Upper lobe of right lung (tissue), 1 donor: ENCODE measurements around the gene ZNF319. TPM values are rescaled to one million over a fixed set of nuclear protein-coding genes. Genes with fewer than 3 reads are reported as not detected.
A peak's percentile ranks its signal among the peaks of the same experiment; 100 is the strongest.

Experiments used
- ATAC-seq: fragments of 200-7000 bp; cut with Tn5 transposase; one replicate; pipeline ENCODE4 v1.9.1; 2020; ENCODE audit warnings: mild to moderate bottlenecking, moderate library complexity
- DNase-seq: peaks from one replicate; pipeline ENCODE4 v3.0.0-alpha.2; 2020
- H3K27ac ChIP-seq: fragments of 200-600 bp; one replicate; pipeline ENCODE4 v1.8.0; 2022
- H3K27me3 ChIP-seq: fragments of 200-600 bp; one replicate; pipeline ENCODE4 v1.8.0; 2022; ENCODE audit warnings: mild to moderate bottlenecking
- H3K36me3 ChIP-seq: fragments of 200-600 bp; one replicate; pipeline ENCODE4 v1.8.0; 2022
- H3K4me1 ChIP-seq: fragments of 200-600 bp; one replicate; pipeline ENCODE4 v1.8.0; 2022
- H3K4me3 ChIP-seq: fragments of 200-600 bp; one replicate; pipeline ENCODE4 v1.8.0; 2022; ENCODE audit warnings: mild to moderate bottlenecking
- H3K9me3 ChIP-seq: fragments of 200-600 bp; one replicate; pipeline ENCODE4 v1.8.0; 2022
- CTCF ChIP-seq: fragments of 200-600 bp; IDR thresholded peaks from one replicate; pipeline ENCODE4 v1.8.0; 2022; ENCODE audit warnings: antibody characterized with exemption
- intact Hi-C: fragments of 100-400 bp; cut with DNase I; formaldehyde crosslinking; loops from one replicate; pipeline ENCODE4 v1.11.0; 2022
- total RNA-seq: library from RNA; stranded (reverse); fragmentation: NEBNext Ultra II Directional; extraction: Animal tissue kit (Norgen Biotek cat#: 25700); gene quantifications from one replicate; pipeline ENCODE4 v1.2.1, GENCODE V29; 2021
- donor health status: DM: no; HTN: yes; CAD: no; lungs with severe emphysema.

Gene ZNF319
- total RNA-seq, 1 donor from 2014 or later = 10.6 TPM

GRCh38 chr16:58042886-58043515, 42.5 kb upstream of the ZNF319 start:
- TF ChIP-seq CTCF = no peak

GRCh38 chr16:58042001-58042885, 41.8 kb upstream of the ZNF319 start:
- H3K36me3 ChIP-seq = peaks cover 31% of the 10 kb centered on the region
- no peak overlapping the region for H3K27ac ChIP-seq
- ATAC-seq = no peak
- no peaks in the 10 kb centered on the region for H3K27me3 ChIP-seq
- H3K9me3 ChIP-seq = no peaks in the 10 kb centered on the region
- TF ChIP-seq CTCF = no peak
- no peak overlapping the region for H3K4me3 ChIP-seq
- peak; percentile 51 for DNase-seq
- peaks cover 6% of the 10 kb centered on the region for H3K4me1 ChIP-seq
- intact Hi-C loops = no loop called here

More at GRCh38 chr16:58042886-58043515, 42.5 kb upstream of the ZNF319 start:
- no peak for ATAC-seq
- DNase-seq = no peak
- Histone ChIP-seq H3K4me1 (peaks cover 14% of the 10 kb centered on the region), H3K27me3 (no peaks in the 10 kb centered on the region), H3K4me3 (no peak overlapping the region), H3K36me3 (peaks cover 31% of the 10 kb centered on the region), H3K9me3 (no peaks in the 10 kb centered on the region), H3K27ac (no peak overlapping the region)
- intact Hi-C loops = no loop called here

GRCh38 chr16:58041628-58041955, 41.1 kb upstream of the ZNF319 start:
- H3K27ac ChIP-seq = no peak overlapping the region
- no peaks in the 10 kb centered on the region for H3K27me3 ChIP-seq
- H3K9me3 ChIP-seq = no peaks in the 10 kb centered on the region
- TF ChIP-seq CTCF = no peak
- ATAC-seq (no peak), DNase-seq (no peak)
- H3K4me1 ChIP-seq = peaks cover 1% of the 10 kb centered on the region
- H3K36me3 ChIP-seq = peaks cover 31% of the 10 kb centered on the region
- H3K4me3 ChIP-seq = no peak overlapping the region
- intact Hi-C loops = no loop called here

GRCh38 chr16:58040945-58041627, 40.6 kb upstream of the ZNF319 start:
- Histone ChIP-seq H3K27me3 (no peaks in the 10 kb centered on the region), H3K4me1 (no peaks in the 10 kb centered on the region), H3K27ac (no peak overlapping the region), H3K4me3 (no peak overlapping the region), H3K36me3 (peaks cover 31% of the 10 kb centered on the region), H3K9me3 (no peaks in the 10 kb centered on the region)
- TF ChIP-seq CTCF = no peak
- DNase-seq (peak; percentile 40), ATAC-seq (no peak)
- intact Hi-C loops = no loop called here

GRCh38 chr16:58040496-58040846, 40.0 kb upstream of the ZNF319 start:
- H3K36me3 ChIP-seq = peaks cover 31% of the 10 kb centered on the region
- no peaks in the 10 kb centered on the region for H3K9me3 ChIP-seq
- H3K4me1 ChIP-seq = no peaks in the 10 kb centered on the region
- no peaks in the 10 kb centered on the region for H3K27me3 ChIP-seq
- ATAC-seq = no peak
- no peak overlapping the region for H3K27ac ChIP-seq
- peak; percentile 37 for DNase-seq
- no peak overlapping the region for H3K4me3 ChIP-seq
- intact Hi-C loops = no loop called here
- TF ChIP-seq CTCF = no peak
